Daoy (cell line): ENCODE results near the gene SPINT4. TPM values are rescaled to one million over a fixed set of nuclear protein-coding genes. Genes with fewer than 3 reads are reported as not detected.
"Not testable (repeated sequence)": the region's sequence is repeated elsewhere in the genome, so short reads cannot be mapped to it uniquely, and the experiment has no call there.

Experiments used
- DNase-seq: peaks from one replicate; pipeline ENCODE4 v3.0.0-alpha.2; 2015; ENCODE audit warnings: low read depth
- total RNA-seq: library from RNA; depleted of rRNA; stranded (reverse); fragments of >200 nt; shearing (Covaris generic); gene quantifications from 2 replicates; pipeline ENCODE4 v1.2.3, GENCODE V29; 2014; rRNA removed

The SPINT4 gene
- total RNA-seq: not detected in 2 replicates

GRCh38 chr20:45722047-45722446 is at the start of gene SPINT4:
Gene SPINT4 (plus strand): TSS chr20:45722347. CDS start chr20:45722368, 21 bp downstream.
- no peak for DNase-seq

- no peak for DNase-seq
Observed at GRCh38 chr20:45672765-45673164, 49.4 kb upstream of the SPINT4 start.

DNA sequence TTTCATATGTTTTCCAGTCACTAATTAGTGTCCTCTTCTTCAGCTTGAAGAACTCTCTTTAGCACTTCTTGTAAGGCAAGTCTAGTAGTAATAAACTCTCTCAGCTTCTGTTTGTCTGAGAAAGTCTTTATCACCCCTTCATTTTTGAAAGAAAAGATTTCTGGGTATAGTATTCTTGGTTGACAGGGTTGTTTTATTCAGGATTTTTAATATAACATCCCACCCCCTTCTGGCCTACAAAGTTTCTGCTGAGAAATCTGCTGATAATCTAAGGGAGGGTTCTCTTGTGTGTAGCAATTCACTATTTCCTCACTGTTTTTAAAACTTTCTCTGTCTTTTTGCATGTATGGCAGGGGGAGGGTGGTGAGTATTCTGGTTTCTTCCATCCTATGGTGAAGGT is 42.5 kb upstream of the SPINT4 start:
- no peak for DNase-seq

GRCh38 chr20:45685896-45686295 is 36.3 kb upstream of the SPINT4 start:
- DNase-seq: no peak

DNA sequence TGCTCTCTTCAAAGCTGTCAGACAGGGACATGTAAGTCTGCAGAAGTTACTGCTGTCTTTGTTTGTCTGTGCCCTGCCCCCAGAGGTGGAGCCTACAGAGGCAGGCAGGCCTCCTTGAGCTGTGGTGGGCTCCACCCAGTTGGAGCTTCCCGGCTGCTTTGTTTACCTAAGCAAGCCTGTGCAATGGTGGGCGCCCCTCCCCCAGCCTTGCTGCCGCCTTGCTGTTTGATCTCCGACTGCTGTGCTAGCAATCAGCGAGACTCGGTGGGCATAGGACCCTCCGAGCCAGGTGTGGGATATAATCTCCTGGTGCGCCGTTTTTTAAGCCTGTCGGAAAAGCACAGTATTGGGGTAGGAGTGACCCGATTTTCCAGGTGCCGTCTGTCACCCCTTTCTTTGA is 28.8 kb upstream of the SPINT4 start:
- DNase-seq: not testable (repeated sequence)

DNA sequence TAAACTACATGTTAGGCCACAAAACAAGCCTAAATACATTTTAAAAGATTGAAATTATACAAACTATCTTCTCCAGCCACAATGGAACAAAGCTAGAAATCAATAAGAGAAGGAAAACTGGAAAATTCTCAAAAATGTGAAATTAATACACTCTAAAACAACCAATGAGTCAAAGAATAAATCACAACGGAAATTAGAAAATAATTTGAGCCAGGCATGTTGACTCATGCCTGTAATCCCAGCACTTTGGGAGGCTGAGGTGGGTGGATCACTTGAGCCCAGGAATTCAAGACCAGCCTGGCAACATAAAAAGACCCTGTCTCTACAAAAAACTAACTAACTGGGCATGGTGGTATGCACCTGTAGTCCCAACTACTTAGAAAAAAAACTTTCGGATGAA is 26.7 kb upstream of the SPINT4 start:
- no peak for DNase-seq

DNA sequence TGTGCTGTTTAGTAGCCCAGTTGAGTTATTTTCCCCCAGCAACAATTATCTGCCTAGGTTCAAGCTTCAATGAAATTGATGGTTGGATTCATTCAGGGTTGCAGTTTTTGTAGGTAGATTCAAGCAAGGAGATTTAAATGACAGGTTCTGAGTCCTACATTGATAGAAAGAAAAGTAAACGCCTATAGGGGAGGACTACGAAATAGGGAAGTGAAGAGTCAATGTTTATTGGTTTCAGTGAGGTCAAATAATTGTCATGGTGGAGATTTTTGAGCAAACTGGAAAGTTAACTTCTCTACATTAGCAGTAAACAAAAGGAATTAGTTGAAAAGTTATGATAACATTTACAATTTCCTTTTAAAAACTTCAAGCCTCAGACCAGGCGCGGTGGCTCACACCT is 21.0 kb upstream of the SPINT4 start:
- DNase-seq: no peak

- no peak for DNase-seq
Observed at GRCh38 chr20:45701873-45702272, 20.3 kb upstream of the SPINT4 start, which contains the start of gene WFDC13. Gene WFDC13 (plus strand): TSS chr20:45702038. CDS start chr20:45702124, 86 bp downstream.

DNA sequence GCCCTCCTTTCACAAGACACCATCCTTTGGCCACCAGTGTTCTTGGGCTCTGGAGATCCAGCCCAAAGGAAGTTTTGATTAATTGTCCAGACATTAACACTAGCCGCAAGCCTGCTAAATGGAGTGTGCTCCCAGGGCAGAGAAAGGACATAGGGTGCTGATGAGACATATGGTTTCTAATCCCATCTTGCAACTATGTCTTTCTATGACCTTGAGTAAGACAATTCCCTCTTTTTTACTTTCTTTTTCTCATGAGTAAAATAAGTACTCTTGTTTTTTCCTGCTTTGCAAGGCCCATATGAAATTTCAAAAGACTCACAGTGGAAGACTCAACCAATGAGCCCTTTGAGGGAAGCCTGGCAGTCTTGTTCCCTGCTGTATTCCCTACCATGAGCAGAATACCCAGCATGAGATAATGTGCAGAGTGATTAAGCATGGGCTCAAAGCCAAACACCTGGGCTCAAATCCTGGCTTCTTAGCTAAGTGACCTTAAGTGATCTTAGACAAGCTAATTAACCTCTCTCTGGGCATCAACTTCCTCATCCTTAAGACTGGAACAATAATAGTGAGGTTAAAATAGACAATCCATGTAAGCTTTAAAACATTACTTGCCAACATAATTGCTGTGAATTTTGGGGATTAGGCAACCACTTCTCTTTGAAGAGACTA is 17.0 kb upstream of the SPINT4 start, which contains the start of gene WFDC10B:
TSS of gene WFDC10B (minus strand) at position 51 of the 669 bp plus-strand sequence. CDS start 19,027 bp downstream, outside the sequence.
- no peak for DNase-seq

GRCh38 chr20:45716141-45716688 is 5.9 kb upstream of the SPINT4 start:
- DNase-seq: not testable (repeated sequence)

DNA sequence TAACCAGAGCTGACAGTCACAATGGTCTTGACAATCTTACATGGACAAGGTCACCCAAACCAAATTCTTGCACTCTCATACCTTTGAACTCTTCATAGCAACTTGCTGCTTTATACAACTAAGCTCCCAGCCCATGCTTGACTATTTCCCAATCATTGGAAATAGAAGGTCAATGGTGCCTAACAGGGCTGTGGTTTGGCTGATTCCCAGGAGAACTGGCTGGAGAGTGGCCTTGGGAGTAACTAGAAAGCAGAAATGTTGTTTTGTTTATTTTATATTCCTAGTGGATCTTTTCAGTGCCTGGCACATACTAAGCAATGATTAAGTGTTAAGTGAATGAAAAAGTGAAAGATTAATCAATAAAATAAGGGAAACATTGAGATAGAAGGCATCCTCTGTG is 3.0 kb downstream of the SPINT4 start:
- DNase-seq: no peak

DNA sequence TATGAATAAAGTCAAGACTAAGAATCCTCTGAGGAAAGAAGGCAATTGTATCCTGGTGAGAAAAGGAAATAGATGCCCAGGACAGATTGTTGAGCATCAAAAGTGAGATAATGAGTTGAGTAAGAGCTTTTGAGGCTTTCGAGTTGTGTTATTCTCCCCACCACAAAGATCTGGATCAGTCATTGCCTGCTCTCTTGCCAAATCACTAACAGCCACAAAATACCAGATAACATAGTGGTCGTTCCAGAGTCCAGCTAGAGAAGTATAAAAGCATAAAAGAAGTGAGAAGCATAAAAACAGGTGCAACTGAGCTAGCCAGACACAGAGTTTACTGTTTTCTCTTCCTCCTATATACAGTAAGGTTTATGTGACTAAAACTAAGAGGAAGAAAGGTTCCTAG is 4.9 kb downstream of the SPINT4 start:
- DNase-seq: no peak

DNA sequence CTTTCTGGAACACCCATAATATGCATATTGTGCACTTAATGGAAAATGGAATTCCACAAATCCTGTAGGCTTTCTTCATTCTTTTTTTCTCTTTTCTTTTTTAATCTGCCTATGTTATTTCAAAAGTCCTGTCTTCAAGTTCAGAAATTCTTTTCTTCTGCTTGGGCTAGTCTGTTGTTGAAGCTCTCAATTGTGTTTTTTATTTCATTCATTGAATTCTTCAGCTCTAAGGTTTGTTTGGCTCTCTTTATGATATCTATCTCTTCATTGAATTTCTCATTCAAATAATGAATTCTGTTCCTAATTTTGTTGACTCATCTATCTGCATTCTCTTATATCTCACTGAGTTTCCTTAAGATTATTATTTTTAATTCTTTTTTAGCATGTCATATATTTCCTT is 10.1 kb downstream of the SPINT4 start:
- no peak for DNase-seq

DNA sequence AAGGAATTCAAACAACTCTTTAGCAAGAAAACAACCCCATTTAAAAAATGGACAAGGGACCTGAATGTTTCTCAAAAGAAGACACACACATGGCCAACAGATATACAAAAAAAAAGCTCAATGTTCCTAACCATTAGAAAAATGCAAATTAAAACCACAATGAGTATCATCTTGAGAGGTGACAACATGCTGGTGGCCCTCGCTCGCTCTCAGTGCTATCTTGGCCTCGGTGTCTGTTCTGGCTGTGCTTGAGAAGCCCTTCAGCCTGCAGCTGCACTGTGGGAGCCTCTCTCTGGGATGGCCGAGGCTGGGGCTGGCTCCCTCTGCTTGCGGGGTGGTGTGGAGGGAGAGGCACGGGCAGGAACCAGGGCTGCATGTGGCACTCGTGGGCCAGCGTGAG is 13.4 kb downstream of the SPINT4 start:
- no peak for DNase-seq

- no peak for DNase-seq
Observed at GRCh38 chr20:45735988-45736387, 13.8 kb downstream of the SPINT4 start.

GRCh38 chr20:45742596-45742995 is 20.4 kb downstream of the SPINT4 start:
- no peak for DNase-seq

DNA sequence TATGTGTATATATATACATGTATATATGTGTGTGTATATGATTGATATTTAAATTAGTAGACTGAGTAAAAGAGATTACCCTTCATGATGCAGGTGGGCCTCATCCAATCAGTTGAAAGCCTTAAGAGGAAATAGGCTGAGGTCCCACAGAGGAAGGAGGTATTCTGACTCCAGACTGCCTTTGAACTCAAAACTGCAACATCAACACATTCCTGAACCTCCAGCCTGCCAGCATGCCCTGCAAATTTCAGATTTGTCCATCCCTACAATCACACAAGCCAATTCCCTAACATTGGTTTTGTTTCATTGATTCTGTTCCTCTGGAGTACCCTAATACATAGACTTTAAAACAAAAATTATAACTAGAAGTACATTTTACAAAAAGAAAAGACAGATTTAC is 22.9 kb downstream of the SPINT4 start:
- no peak for DNase-seq

DNA sequence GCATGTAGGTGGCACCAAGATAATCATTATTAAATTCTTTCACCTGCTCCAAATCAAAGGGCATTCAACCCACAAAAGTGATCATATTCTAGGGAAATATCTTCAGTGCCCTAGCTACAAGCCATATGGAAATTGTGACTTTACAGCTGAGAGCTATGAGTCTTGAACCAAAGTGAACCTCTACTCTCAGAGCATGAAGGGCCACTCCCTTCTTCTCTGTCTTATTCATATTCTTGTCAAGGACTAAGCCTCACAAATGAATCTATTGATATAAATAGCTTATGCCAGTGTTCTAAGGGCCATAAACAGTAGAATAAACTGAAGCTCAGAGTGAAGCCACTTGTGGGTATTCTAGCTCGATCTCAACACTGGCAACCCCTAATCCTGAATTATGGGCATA is 29.6 kb downstream of the SPINT4 start:
- no peak for DNase-seq

DNA sequence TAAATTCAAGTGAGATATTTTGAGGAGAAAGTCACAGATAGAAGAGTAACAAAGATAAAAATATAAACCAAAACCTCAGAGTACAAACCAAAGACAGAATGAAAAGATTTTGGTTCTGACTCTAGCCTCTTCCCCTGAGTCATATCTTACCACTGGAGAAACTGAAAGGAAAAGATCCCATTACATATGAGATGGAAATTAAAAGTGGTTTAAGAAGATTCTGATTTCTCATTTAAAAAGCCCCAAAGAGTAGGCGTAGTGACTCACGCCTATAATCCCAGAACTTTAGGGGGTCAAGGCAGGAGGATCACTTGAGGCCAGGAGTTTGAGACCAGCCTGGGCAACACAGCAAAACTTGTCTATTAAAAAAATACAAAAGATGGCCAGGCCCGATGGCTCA is 30.6 kb downstream of the SPINT4 start:
- peak; percentile 13 for DNase-seq

GRCh38 chr20:45758096-45758495 is 35.9 kb downstream of the SPINT4 start:
- no peak for DNase-seq

DNA sequence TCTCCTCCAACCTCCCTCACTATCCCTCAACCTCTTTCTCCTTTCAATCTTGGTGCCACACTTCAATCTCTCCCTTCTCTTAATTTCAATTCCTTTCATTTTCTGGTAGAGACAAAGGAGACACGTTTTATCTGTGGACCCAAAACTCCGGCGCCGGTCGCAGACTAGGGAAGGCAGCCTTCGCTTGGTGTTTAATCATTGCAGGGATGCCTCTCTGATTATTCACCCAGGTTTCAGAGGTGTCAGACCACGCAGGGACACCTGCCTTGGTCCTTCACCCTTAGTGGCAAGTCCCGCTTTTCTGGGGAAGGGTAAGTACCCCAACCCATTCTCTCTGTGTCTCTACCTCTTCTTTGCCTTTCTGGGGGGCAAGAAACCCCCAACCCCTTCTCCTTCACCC is 37.8 kb downstream of the SPINT4 start:
- not testable (repeated sequence) for DNase-seq

DNA sequence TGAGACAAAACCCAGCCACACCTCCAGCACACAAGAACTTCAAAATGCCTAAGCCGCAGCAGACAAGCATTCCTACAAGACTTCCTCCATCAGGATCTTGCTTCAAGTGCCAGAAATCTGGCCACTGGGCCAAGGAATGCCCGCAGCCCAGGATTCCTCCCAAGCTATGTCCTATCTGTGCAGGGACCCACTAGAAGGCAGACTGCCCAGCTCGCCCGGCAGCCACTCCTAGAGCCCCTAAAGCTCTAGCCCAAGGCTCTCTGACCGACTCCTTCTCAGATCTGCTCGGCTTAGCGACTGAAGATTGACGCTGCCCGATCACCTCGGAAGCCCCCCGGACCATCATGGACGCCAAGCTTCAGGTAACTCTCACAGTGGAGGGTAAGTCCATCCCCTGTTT is 39.8 kb downstream of the SPINT4 start:
- DNase-seq: not testable (repeated sequence)

DNA sequence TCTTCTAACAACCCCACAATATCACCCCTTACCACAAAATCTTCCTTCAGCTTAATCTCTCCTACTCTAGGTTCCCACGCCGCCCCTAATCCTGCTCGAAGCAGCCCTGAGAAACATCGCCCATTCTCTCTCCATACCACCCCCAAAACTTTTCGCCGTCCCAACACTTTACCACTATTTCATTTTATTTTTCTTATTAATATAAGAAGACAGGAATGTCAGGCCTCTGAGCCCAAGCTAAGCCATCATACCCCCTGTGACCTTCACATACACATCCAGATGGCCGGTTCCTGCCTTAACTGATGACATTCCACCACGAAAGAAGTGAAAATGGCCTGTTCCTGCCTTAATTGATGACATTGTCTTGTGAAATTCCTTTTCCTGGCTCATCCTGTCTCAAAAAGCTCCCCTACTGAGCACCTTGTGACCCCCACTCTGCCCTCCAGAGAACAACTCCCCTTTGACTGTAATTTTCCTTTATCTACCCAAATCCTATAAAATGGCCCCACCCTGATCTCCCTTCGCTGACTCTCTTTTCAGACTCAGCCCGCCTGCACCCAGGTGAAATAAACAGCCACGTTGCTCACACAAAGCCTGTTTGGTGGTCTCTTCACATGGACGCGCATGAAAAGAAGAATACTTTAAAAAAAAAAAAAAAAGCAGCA is 42.6 kb downstream of the SPINT4 start:
- not testable (repeated sequence) for DNase-seq
